Natural killer cell (primary cell): Measurements from ENCODE around the gene C17orf114.

Experiments
- ATAC-seq, 3 donors: fragments of 150-1000 bp in 2 of 3; fragments of 200-7000 bp in 1 of 3; cut with Tn5 transposase; 1 replicate in 1 of 3; 2 replicates in 2 of 3; pipeline ENCODE4 v1.10.0; 2021; ENCODE audit warnings: mild to moderate bottlenecking in 2 of 3, moderate library complexity in 2 of 3
- DNase-seq, 2 donors: peaks; one replicate each; pipeline versions ENCODE4 v3.0.0 to v3.0.0-alpha.2; 2013 to 2021; ENCODE audit warnings: mixed read lengths in 1 of 2
- H3K27ac ChIP-seq: one replicate; pipeline ENCODE4 v1.5.1; 2013; ENCODE audit warnings: mild to moderate bottlenecking, low read length
- H3K27me3 ChIP-seq: one replicate; pipeline ENCODE4 v1.6.1; 2013; ENCODE audit warnings: low read length; ENCODE audit not compliant: control insufficient read depth, insufficient read depth
- H3K36me3 ChIP-seq: one replicate; pipeline ENCODE4 v1.6.1; 2013; ENCODE audit warnings: low read length; ENCODE audit not compliant: control insufficient read depth, insufficient read depth
- H3K4me1 ChIP-seq: one replicate; pipeline ENCODE4 v1.6.1; 2013; ENCODE audit warnings: low read length; ENCODE audit not compliant: control insufficient read depth, insufficient read depth
- H3K4me3 ChIP-seq: one replicate; pipeline ENCODE4 v1.5.1; 2013; ENCODE audit warnings: low read length
- H3K9me3 ChIP-seq: one replicate; pipeline ENCODE4 v1.6.1; 2013; ENCODE audit warnings: low read length; ENCODE audit not compliant: control insufficient read depth, insufficient read depth
- H3K27ac Mint-ChIP-seq, 2 donors: one replicate each; pipeline ENCODE4 v1.8.0; 2022; ENCODE audit warnings: mild to moderate bottlenecking in 2 of 2, mixed read lengths in 2 of 2, moderate library complexity in 1 of 2
- H3K27me3 Mint-ChIP-seq, 2 donors: one replicate each; pipeline ENCODE4 v1.8.0; 2022; ENCODE audit warnings: low read depth in 2 of 2, mixed read lengths in 2 of 2
- H3K36me3 Mint-ChIP-seq: one replicate; pipeline ENCODE4 v1.8.0; 2022; ENCODE audit warnings: mixed read lengths
- H3K4me1 Mint-ChIP-seq, 2 donors: one replicate each; pipeline ENCODE4 v1.8.0; 2022; ENCODE audit warnings: mixed read lengths in 2 of 2
- H3K4me3 Mint-ChIP-seq: one replicate; pipeline ENCODE4 v1.8.0; 2022; ENCODE audit warnings: mild to moderate bottlenecking, moderate library complexity, mixed read lengths
- H3K9me3 Mint-ChIP-seq, 2 donors: one replicate each; pipeline ENCODE4 v1.8.0; 2022; ENCODE audit warnings: mixed read lengths in 2 of 2
- CTCF ChIP-seq: fragments of 200-600 bp; IDR thresholded peaks from one replicate; pipeline ENCODE4 v1.8.0; 2022; ENCODE audit warnings: antibody characterized with exemption
- WGBS: methylation state at CpG from one replicate; pipeline ENCODE4 v1.1.7; 2013; ENCODE audit warnings: missing lambda C conversion rate; ENCODE audit not compliant: insufficient coverage; 5-methylcytosine and 5-hydroxymethylcytosine counted together
- intact Hi-C: fragments of 100-400 bp; cut with micrococcal nuclease; formaldehyde crosslinking; loops from one replicate; pipeline ENCODE4 v1.14.2; 2022

The C17orf114 gene

GRCh38 chr17:4786516-4786915 lies 15.6 kb downstream of the C17orf114 start:
- peaks cover 13 to 21% of the 10 kb centered on the region in 2 donors for H3K4me1 Mint-ChIP-seq
- no peak overlapping the region for H3K27ac Mint-ChIP-seq
- H3K4me3 Mint-ChIP-seq: peak overlapping the region; percentile 64
- Histone ChIP-seq H3K36me3 (no peaks in the 10 kb centered on the region), H3K4me1 (peaks cover 35% of the 10 kb centered on the region), H3K9me3 (no peaks in the 10 kb centered on the region), H3K27ac (no peak overlapping the region), H3K4me3 (no peak overlapping the region), H3K27me3 (peaks cover 42% of the 10 kb centered on the region)
- intact Hi-C loops: no loop called here
- DNase-seq (no peak), ATAC-seq (no peak)
- no peak for TF ChIP-seq CTCF
- H3K27me3 Mint-ChIP-seq: peaks cover 33 to 40% of the 10 kb centered on the region in 2 donors
- H3K36me3 Mint-ChIP-seq: no peaks in the 10 kb centered on the region
- H3K9me3 Mint-ChIP-seq: no peaks in the 10 kb centered on the region
- WGBS: 23% methylated on average over 3 of the region's 6 CpGs

- 5% methylated on average over 22 of the region's 24 CpGs for WGBS
- peaks cover 34% of the 10 kb centered on the region for H3K4me1 ChIP-seq
- no peaks in the 10 kb centered on the region for H3K36me3 ChIP-seq
- no peak for TF ChIP-seq CTCF
- H3K4me3 ChIP-seq: no peak within 1 kb of the TSS
- no peaks in the 10 kb centered on the region for H3K36me3 Mint-ChIP-seq
- H3K27ac ChIP-seq: no peak within 1 kb of the TSS
- DNase-seq (peak in 1 of 2 donors; percentile 24), ATAC-seq (no peak)
- peaks cover 42% of the 10 kb centered on the region for H3K27me3 ChIP-seq
- peaks cover 33 to 40% of the 10 kb centered on the region in 2 donors for H3K27me3 Mint-ChIP-seq
- H3K4me3 Mint-ChIP-seq: peak within 1 kb of the TSS; percentile 64
- no peak within 1 kb of the TSS for H3K27ac Mint-ChIP-seq
- H3K9me3 Mint-ChIP-seq: no peaks in the 10 kb centered on the region
- intact Hi-C loops: no loop called here
- H3K4me1 Mint-ChIP-seq: peaks cover 13 to 17% of the 10 kb centered on the region in 2 donors
- H3K9me3 ChIP-seq: no peaks in the 10 kb centered on the region
These were observed 16.0 kb downstream of the C17orf114 start, which contains the start of gene VMO1 for GRCh38 chr17:4786106-4786511. TSS of gene VMO1 (minus strand) at chr17:4786364. CDS start at chr17:4786352, 12 bp downstream.

DNA sequence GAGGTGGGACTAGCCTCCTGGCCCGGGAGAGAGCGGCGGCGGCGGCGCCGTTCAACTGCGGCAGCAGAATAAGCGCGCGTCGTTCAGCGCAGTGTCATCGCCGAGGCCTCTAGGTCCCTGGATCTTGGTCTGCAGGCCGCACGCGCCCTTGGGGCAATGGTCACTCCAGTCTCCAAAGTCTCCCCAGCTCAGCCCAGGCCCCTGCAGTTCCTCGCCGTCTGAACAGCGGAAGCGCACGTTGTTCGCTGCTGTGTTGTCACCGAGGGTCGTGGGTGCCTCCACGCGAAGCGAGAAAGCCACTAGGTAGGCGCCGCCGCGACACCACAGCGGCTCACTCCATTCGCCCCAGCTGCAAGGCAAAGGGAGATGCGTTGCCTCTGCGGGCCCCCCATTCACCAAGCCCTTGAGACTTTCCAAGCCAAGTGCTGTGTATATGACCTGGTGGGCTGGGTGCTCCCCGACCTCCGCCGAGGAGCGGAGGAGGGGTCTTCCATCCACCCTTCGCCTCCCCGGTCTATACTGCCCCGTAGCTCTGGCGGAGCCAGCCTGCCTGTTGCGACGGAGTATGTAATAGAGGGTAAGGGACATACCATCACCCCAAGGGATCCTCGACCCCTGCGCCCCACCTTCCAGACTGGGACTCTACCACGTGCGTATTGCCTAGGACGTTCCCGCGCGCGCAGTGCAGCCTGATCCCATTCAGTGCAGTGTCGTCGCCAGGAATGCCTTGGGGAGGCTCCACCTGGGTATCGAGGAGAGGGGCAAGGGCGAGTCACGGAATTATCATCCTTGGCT lies 16.6 kb downstream of the C17orf114 start:
- H3K27me3 ChIP-seq: peaks cover 44% of the 10 kb centered on the region
- no peak overlapping the region for H3K4me3 ChIP-seq
- ATAC-seq (no peak), DNase-seq (peak in 1 of 2 donors; percentile 42)
- H3K4me3 Mint-ChIP-seq: no peak overlapping the region
- H3K9me3 ChIP-seq: no peaks in the 10 kb centered on the region
- peaks cover 35 to 43% of the 10 kb centered on the region in 2 donors for H3K27me3 Mint-ChIP-seq
- no peaks in the 10 kb centered on the region for H3K9me3 Mint-ChIP-seq
- H3K4me1 ChIP-seq: peaks cover 28% of the 10 kb centered on the region
- H3K27ac ChIP-seq: no peak overlapping the region
- peaks cover 7 to 11% of the 10 kb centered on the region in 2 donors for H3K4me1 Mint-ChIP-seq
- TF ChIP-seq CTCF: no peak
- H3K27ac Mint-ChIP-seq: no peak overlapping the region
- no peaks in the 10 kb centered on the region for H3K36me3 ChIP-seq
- H3K36me3 Mint-ChIP-seq: no peaks in the 10 kb centered on the region
- WGBS: 8% methylated on average over 61 of the region's 61 CpGs
- intact Hi-C loops: no loop called here
